Pons (tissue), 1 donor: ENCODE measurements around the gene SMIM35.

Experiments used
- DNase-seq: peaks from one replicate; pipeline ENCODE4 v3.0.0-alpha.2; 2016; ENCODE audit warnings: low spot score

Gene SMIM35

DNA sequence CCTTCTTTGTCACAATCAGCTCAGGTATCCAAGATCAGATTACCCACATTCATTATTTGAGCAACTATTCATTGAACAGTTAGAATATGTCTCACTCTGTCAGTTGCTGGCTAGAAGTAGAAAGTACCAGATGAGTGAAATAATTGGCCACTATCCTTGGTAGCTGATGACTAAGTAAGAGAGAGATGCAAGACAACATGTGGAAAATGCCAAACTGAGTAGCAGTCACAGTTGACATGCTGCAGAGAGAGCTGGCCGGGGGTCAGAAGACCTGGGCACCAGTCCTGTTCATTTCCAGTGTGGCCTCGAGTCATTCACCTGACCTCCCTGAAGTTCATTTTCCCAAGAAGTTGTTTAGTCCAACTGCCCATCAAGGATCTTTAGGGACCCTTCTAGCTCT, 22.5 kb upstream of the SMIM35 start:
- no peak for DNase-seq

DNA sequence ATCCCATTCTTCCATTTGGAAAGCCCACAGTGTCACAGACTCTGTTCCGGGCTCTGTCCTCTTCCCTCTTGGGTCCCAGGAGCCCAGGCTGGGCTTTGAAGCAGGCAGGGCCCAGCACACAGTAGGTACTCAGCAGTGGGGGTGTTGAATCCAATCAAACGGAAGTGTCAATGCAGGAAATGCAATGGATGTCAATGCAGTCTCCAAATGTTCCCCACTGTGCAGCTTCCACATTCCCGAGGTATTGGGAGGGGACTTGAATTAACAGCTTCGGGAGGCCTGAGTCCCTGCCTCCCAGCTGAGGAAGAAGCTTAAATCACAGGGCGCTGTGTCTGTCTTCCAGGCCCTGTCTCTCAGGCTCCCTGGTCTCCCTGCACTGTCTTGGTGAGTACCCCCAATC, 21.8 kb upstream of the SMIM35 start:
- no peak for DNase-seq

DNA sequence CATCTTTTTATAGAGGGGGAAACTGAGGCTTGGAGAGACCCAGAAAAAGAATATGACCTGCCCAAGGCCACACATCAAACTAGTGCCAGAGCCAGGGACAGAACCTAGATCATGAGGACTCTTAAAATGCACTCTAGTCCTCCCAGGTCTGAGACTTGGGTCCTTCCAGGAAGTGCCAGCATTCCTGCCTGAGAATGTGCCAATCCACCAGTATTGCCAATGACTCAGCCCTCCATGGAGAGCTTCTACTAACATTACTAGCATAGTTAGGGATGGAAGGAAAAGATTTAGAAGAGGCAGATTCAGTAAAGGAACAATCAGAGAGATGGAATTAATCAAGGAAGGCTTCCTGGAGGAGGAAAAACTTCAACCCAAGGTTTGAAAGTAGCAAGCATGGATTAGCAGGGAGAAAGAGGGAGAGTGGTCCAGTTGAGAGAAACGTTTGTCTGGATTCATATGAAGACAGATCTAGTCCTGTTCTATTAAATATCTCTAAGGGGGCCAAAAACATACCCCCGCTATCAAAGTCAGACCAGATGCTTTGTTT, 20.1 kb upstream of the SMIM35 start:
- no peak for DNase-seq

DNA sequence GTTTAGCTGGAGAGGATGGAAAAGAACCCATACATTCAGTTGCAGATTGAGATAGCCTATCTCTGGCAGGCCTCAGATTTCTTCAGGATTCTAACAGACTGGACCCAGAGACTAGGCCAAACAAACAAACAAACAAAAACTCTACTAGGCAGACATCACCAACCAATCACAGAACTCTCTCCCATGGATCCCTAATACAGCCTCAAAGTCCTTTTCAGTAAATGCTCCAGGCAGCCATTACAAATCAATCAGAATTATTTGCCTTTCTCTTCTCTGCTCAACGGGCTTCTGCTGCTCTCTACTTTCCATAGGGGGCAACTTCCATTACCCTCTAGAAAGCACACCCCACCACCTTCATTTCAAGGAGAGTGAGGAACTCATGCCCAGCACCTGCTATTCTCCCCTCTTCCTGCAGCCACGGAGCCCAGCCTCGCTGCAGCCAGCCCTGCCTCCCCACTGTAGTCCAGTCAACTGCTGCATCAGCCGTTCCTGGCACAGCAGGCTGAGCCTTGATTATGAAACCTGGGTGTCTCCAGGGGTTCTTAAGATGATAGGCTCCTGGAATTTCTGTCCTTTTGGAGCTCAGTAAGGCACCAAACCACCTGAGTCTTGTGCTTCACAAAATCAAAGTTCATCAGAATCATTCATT, 19.0 kb upstream of the SMIM35 start:
- no peak for DNase-seq

DNA sequence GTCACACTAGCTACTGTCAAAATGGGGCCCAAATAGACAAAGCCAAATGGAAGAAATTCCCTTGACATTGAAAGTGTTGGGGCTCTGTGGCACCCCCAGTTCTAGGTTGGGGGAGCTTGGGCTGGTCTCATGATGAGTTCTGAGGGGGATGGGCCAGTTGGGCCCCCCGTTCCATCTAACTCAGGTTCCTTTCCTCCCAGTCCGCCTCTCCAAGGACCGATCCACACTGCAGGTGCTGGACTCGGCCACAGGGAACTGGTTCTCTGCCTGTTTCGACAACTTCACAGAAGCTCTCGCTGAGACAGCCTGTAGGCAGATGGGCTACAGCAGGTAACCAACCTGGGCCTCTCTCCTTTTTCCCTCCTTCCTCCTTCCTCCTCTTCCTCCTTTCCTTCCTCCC, 17.7 kb upstream of the SMIM35 start:
- no peak for DNase-seq

DNA sequence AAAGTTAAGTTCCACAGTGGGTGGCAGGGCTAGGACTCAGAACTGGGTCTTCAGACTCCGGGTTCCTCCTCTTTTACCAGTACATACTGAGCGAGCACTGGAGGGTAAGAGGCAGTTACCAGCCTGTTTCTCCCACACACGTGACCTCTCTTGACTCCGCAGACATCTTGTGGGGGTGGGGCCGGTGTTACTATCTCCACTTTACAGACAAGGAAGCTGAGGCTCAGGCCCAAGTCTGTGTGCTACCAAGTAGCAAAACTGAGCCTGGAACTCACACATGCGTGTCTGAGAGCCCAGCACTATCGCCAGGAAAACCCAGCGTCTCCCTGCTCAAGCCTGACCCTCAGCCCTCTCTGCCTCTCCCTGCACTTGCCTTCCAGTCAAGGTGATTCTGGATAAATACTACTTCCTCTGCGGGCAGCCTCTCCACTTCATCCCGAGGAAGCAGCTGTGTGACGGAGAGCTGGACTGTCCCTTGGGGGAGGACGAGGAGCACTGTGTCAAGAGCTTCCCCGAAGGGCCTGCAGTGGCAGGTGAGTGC, 16.0 kb upstream of the SMIM35 start:
- no peak for DNase-seq

DNA sequence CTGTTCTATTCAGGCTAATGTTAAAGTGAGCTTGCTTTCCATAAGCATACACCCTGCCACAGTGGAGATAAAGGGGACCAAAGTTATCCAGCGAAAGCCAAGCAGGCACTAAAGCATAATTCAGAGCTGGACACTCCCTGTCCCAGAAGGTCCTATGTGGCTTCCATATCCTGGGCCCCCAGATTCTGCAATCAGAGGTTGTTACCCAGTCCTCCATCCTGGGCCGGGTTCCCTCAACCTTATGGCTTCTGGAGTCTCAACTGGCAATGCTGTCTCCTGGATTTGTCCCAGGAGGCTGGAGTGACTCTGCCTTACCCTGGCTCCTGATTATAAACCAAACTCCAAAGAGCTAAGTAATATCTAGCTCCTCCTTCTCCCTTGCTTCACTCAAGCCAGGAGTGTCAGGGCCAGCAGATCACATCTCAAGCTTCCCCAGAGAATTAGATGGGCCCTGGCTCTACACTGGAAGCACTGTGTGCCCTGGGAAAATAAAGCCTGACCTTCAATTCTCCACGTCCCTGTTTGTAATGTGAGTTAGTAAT, 14.0 kb upstream of the SMIM35 start:
- DNase-seq: no peak

DNA sequence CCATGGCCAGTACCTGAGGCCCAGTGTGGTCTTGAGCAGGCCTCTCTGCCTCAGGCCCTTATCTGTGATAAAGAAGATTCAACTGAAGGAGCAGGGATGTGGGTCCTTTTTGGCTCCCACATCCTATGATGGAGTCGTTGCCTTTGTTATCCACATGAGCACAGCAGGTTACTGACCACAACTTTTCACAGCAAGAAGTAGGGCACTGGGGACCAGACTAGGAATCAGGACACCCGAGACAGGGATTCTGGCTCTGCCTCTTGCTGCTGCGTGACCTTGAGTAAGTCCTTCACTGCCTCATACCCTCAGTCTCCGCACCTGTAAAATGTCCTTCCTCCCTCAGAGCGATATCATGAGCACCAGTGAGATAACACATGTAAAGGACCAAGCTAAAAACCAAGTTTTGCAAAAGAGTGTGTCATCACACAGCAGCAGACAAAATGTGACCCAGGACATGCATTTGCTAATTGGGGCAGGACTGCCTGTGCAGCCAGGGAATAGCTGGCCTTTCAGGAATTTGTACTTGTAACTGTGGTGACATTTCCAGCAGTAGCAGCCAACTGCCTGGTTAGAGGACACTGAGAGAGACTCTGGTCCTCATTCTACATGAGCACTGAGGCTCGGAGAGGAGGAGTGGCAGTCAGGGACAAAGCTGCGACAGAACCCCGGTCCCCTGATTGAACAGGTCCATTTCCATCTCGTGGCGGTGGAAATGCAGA, 13.2 kb upstream of the SMIM35 start:
- DNase-seq: no peak

DNA sequence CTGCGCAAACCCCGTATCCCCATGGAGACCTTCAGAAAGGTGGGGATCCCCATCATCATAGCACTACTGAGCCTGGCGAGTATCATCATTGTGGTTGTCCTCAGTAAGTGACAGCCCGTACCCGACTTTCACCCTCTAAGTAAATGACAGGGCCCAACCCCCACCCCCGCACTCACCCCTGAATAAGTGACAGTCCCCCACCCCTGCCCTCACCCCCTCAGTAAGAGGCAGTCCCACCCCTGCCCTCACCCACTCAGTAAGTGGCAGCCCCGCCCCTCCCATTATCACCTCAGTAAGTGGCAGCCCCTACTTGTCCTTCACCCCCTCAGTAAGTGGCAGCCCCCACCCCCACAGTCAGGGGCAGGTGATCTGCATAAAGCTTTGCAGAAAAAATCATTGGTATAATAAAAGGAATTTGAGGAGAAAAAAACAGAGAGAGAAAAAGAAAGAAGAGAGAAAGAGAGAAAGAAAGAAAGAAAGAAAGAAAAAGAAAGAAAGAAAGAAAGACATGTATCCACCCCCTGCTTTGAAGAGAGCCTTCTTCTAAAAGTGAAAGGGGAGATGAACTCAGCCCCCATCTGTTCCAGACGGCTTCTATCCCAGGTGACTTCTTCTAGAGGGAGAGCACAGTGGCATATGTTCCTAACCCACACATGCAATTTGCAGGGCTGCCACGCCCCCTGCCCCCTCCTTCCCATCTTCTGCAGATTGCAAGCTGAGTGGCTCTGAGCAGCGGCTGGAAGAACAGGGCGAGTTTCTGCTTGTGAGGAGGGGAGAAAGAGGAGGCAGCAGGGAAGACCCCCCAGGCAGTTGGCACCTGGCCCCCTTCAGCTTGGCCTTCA, 12.5 kb upstream of the SMIM35 start:
- DNase-seq: no peak

DNA sequence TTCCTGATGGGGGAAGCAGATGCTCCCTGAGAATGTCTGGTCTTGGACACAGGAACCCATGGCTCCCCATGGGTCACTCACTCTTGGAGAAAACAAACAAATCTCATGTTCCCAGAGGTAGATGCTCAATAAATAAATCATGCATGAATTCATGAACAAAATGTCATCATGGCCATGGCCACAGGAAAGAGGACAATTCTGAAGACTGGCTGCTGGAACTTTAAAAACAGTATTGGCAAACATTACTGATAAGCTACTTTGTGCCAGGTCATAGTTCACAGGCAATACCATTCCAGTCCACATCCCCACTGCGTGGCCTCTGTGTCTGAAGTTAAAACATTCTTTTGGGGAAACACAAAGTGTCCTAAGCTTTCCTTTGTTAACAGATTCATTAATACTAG, 9.2 kb upstream of the SMIM35 start:
- DNase-seq: no peak

DNA sequence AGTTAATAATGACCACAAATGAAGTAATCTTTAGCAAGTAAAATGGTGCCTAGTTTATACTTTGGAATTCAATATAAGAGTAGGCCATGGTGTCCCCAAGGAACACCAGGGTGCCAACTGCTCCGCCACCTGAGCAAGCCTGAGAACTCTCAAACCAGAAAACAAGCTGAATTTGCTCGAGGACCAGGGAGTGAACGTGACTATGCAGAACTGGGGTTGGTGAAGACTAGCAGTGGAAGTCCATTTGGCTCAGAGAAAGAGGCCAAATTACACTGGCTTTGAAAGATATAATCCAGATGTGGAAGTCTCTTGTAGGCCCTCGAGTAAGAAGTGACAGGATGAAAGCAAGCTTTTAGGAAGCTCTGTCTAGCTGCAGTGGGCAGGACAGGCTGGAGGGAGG, 8.7 kb upstream of the SMIM35 start:
- DNase-seq: no peak

DNA sequence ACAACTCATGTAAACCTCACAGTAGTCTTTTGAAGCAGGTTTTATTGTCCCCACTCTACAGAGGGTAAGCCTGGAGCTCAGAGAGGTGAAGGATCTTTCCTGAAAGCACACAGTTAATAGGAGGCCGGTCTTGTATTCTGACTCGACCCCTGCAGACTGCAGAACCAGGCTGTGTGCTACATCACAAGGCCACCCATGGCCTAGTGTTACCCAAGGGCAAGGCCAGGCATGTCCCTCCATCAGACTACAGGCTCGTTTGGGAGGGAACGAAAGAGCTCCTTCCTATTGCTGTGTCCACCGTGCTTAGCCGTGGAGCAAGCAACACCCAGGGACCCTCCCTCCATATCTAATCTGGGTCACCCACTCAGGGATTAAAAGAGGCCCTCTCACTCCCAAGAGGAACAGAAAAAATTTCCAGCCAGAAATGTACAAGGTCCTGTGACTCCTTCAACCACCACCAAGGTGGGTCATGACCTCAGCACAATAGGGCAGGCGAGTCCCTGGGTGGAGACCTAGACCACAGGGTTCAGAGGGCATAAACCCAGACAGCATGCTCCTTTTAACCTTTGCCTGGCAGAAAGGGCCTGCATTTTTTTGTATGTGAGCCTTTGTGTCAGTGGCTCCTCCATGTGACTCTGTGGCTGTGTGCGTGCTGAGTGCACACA, 6.3 kb upstream of the SMIM35 start:
- DNase-seq: no peak

DNA sequence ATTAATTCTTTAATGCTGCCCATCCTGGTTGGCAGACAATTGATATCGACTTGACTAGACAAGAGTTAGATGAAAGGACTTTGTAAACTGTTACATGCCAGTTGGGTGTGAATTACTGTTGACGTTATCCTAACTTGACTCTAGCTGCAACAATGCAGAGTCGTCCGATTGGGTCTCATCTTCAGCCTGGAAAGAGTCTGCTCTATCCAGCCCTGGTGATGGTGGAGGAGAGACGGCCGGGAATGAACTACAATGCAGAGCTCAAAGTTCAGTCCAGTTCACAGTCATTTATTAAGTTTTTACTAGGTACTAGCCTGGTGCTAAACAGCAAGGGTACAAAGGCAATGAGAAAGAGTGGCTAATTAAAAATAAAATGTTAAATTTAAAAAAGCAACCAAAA, 4.9 kb upstream of the SMIM35 start:
- DNase-seq: no peak

DNA sequence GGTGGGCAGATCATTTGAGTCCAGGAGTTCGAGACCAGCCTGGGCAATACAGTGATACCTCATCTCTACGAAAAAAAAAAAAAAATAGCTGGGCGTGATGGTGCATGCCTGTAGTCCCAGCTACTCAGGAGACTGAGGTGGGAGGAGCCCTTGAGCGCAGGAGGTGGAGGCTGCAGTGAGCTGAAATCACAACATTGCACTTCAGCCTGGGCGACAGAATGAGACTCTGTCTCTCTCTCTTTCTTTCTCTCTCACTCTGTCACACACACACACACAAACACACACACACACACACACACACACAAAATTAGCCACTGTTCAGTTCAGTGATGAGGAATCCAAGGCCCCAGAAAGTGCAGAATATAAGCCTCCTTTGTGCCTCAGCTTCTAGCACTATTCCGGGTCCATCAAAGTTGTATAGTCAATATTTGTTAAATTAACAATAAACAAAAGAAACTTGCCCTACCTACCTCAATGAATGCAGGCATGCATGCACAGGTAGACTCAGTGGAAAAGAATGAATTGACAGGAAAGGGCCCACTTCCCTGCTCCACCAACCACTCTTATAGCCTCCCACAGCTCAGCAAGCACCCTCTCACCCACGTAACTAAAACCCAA, 3.9 kb upstream of the SMIM35 start:
- DNase-seq: no peak

DNA sequence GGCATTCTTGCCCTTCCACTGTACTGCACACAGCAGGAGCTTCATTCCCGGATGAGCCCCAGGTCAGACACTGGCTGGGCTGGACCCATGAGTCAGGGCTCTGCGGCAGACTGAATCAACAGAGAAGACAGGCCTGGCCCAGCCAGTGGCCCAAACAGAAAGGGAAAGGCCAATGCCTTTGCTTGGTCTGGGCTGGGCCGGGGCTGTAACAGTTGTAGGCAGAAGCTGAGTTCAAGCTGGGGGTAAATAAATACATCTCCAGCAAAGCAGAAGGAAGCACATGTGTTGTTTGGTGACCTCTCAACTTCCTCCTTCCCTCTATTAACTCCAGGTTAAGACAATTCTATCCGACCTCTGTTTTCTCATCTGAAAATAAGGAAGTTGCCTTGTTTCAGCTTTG, 1.8 kb upstream of the SMIM35 start:
- DNase-seq: peak; percentile 53

DNA sequence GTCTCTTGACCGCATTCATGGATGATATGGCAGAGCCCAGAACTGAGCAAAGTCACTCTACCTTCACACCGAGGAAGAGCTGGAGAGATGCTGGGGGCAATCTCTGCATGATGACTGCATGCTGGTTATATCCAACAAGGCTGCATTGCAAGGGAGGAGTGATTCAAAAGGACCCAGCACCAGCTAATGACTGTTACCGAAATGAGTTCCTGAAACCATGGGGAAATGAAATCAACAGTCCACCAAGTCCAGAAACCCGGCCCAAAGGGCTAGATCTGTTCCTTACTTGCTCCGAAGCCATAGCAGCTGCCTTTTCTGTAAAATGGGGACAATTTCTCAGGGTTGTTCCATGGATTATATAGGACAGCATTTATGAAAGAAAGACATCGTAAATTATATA, 1.2 kb upstream of the SMIM35 start:
- DNase-seq: no peak

DNA sequence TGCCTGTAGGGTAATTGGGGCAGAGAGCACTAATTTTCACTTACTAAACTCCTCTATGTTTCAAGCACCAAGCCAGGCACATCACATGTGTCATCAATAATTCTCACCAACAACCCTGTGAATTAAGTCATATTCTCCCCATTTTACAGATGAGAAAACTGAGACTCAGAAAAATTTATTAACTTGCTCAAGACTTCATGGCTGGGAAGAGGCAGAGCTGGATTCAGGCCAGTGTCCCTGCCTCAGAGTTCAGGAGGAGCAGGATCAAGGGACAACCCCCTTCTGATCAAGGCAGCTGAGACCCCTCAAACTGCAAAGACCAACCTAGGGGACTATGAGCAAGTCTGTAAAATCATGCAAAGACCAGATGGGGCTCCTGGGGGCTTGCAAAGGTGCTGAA, 2.1 kb downstream of the SMIM35 start:
- DNase-seq: no peak

DNA sequence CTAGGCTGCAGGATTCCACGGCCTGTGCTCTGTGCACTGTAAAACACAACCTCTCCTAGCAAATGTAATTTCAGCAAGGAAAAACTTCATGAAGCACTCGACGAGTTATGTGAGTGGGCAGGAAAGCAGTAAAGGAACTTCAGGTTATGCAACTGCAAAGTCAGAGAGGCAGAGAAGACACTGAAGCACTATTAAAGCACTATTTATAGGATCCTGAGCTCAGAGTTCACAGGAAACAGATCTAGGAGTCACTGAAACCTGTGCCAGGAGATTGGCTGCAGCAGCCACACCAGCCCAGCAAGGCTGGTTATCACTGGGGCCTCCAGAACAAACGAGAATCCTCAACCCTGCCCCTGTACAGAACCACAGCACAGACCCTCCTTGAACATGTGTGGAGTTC, 2.5 kb downstream of the SMIM35 start:
- DNase-seq: peak; percentile 45

DNA sequence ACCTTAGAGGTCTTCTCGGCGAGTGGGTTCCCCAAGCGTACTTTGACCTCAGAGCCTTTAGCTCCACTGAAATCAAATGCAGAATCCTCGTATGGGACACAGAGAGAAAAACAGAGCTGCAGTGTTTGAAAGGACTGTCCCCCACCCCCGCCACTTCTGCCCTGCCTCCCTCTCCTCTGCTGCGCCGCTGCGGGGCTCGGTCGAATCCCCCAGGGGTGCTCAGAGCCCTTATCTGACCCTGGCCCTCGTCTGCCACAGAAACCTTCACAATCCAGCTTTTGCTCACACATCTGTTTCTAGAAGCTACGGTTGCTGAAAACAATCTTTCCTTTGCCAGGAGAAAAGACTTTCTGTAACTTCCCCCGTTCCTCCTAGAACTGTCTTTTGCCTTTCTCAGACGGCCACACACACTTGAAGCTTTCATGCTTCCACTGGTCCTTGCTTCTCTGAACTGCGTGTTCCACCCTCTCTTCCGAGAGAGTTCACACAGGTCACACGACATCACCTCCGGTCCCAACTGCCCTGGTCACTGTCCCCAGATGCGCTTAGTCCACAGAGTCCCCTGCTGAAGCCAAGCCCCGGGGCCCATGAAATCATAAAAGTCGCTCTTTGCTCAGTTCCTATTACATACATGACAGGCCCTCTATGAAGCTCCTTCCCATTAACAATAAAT, 3.7 kb downstream of the SMIM35 start:
- no peak for DNase-seq

DNA sequence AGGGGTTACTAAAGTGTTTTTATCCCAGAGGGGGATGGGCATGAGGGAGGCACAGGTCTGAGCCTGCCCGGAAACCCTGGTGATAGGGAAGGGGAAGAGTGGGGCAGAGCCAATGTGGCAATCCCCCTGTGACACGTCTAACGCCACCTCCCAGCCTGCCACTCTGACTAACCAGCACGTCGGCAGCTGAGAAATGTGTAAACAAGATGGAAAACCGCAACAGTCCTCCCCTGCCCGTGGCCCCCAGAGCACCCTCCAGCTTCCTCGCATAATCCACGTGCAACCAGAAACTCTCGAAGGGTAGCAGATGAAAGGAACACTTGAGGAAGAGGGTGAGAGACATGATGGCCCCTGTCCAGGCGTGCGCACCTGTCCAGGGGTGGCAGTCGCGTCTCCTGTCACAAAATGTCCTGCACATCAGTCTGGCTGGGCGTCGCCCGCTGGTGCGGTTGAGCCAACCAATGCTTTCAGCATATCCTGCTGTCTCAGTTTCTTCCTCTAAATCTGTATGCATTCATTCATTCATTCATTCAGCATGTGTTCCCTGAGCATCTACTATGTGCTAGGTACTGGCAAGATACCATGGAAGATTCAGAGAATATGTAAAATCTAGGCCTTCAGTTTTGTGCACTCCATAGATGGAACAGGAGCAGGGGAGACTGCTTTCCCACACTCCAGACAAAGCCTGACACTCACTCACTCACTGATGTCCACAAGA, 5.4 kb downstream of the SMIM35 start:
- no peak for DNase-seq
